Adrenal gland (tissue), 5 donors: ENCODE results near the gene GJA4.

Experiments used
- CTCF ChIP-seq, 6 experiments: fragments of 450-650 bp in 4 of 6; fragments of 200-600 bp in 2 of 6; sonication (generic) in 1 of 6; IDR thresholded peaks; 1 replicate in 5 of 6; 2 replicates in 1 of 6; pipeline versions ENCODE4 v1.5.1 to v1.8.0; 2016 to 2021; ENCODE audit warnings: antibody characterized with exemption in 6 of 6, mild to moderate bottlenecking in 2 of 6, moderate library complexity in 1 of 6
- POLR2A ChIP-seq, 2 donors: fragments of 450-650 bp; IDR thresholded peaks; one replicate each; pipeline ENCODE4 v1.6.1; 2017; ENCODE audit warnings: antibody characterized with exemption in 2 of 2, mild to moderate bottlenecking in 2 of 2, moderate library complexity in 1 of 2
- donor health status: DM: no; HTN: no; CAD: no.

GRCh38 chr1:34754964-34755637 lies 37.7 kb upstream of the GJA4 start, which contains the start of gene GJB5:
- TF ChIP-seq POLR2A (IDR thresholded peaks at IDR 0.05): no peak
- TF ChIP-seq CTCF (IDR thresholded peaks at IDR 0.05): no peak
